ENCODE measurements around the gene ACACA.
"Not testable (repeated sequence)": the region's sequence is repeated elsewhere in the genome, so short reads cannot be mapped to it uniquely, and the experiment has no call there.

The ACACA gene

GRCh38 chr17:37393352-37393751, 13.3 kb downstream of the ACACA start:
- no peak for DNase-seq (ENCODE audit: low spot score)

- DNase-seq (ENCODE audit: low spot score) = peak; percentile 92
These were observed 14.5 kb downstream of the ACACA start for GRCh38 chr17:37392024-37392590.

GRCh38 chr17:37391146-37391545, 15.5 kb downstream of the ACACA start:
- no peak for DNase-seq (ENCODE audit: low spot score)

- DNase-seq (ENCODE audit: low spot score) = no peak
These were observed 17.5 kb downstream of the ACACA start for GRCh38 chr17:37389160-37389559.

- peak; percentile 74 for DNase-seq (ENCODE audit: low spot score)
These were observed 18.4 kb downstream of the ACACA start for GRCh38 chr17:37388266-37388665.

- no peak for DNase-seq (ENCODE audit: low spot score)
These were observed 20.2 kb downstream of the ACACA start for GRCh38 chr17:37386462-37386861.

GRCh38 chr17:37385474-37385990, 21.1 kb downstream of the ACACA start:
- no peak for DNase-seq (ENCODE audit: low spot score)

GRCh38 chr17:37384560-37385149, 22.0 kb downstream of the ACACA start:
- DNase-seq (ENCODE audit: low spot score) = no peak

GRCh38 chr17:37382056-37382455, 24.6 kb downstream of the ACACA start:
- DNase-seq (ENCODE audit: low spot score) = no peak

GRCh38 chr17:37375706-37376105, 30.9 kb downstream of the ACACA start, which contains the start of gene C17orf78:
TSS of gene C17orf78 (plus strand) at chr17:37375985. CDS start at chr17:37376093, 108 bp downstream.
- no peak for DNase-seq (ENCODE audit: low spot score)

GRCh38 chr17:37373530-37374159, 33.0 kb downstream of the ACACA start:
- DNase-seq (ENCODE audit: low spot score) = peak; percentile 86

GRCh38 chr17:37368577-37368976, 38.1 kb downstream of the ACACA start:
- DNase-seq (ENCODE audit: low spot score) = no peak

- no peak for DNase-seq (ENCODE audit: low spot score)
These were observed 41.0 kb downstream of the ACACA start for GRCh38 chr17:37365589-37365988.

- no peak for DNase-seq (ENCODE audit: low spot score)
These were observed 45.1 kb downstream of the ACACA start for GRCh38 chr17:37361543-37361942.

- peak; percentile 24 for DNase-seq (ENCODE audit: low spot score)
These were observed 46.0 kb downstream of the ACACA start for GRCh38 chr17:37360632-37361031.

GRCh38 chr17:37359682-37360188, 46.9 kb downstream of the ACACA start:
- DNase-seq (ENCODE audit: low spot score) = no peak

- DNase-seq (ENCODE audit: low spot score) = peak; percentile 98
These were observed 47.6 kb downstream of the ACACA start for GRCh38 chr17:37358830-37359681.

GRCh38 chr17:37358098-37358829, 48.4 kb downstream of the ACACA start:
- DNase-seq (ENCODE audit: low spot score) = peak; percentile 48

- not testable (repeated sequence) for DNase-seq (ENCODE audit: low spot score)
These were observed 49.7 kb downstream of the ACACA start for GRCh38 chr17:37356796-37357569.

GRCh38 chr17:37346863-37347402, 59.7 kb downstream of the ACACA start:
- DNase-seq (ENCODE audit: low spot score) = not testable (repeated sequence)

All from kidney tubule cell (primary cell).